GM23338 (cell line): ENCODE results near the gene PRCC. TPM values are rescaled to one million over a fixed set of nuclear protein-coding genes. Genes with fewer than 3 reads are reported as not detected.

Experiments used
- ATAC-seq: fragments of 200-7000 bp; cut with Tn5 transposase; 3 replicates; pipeline ENCODE4 v1.9.1; 2020
- DNase-seq: peaks from one replicate; pipeline ENCODE4 v3.0.0-alpha.2; 2015; ENCODE audit warnings: low spot score
- H2AFZ ChIP-seq: fragments of 200-600 bp; sonication (generic); 2 replicates; pipeline ENCODE4 v1.8.0; 2016; ENCODE audit warnings: antibody characterized with exemption, mild to moderate bottlenecking, moderate library complexity
- H3F3A ChIP-seq: fragments of 200-600 bp; sonication (generic); replicated peaks from 2 replicates; pipeline ENCODE4 v1.8.0; 2017; ENCODE audit warnings: antibody characterized with exemption, mixed run types, low read depth
- H3K27ac ChIP-seq: fragments of 200-600 bp; sonication (generic); 2 replicates; pipeline ENCODE4 v1.6.1; 2016; ENCODE audit warnings: low read depth
- H3K27me3 ChIP-seq: fragments of 200-600 bp; sonication (generic); 2 replicates; pipeline ENCODE4 v1.8.0; 2016; ENCODE audit warnings: mild to moderate bottlenecking, mixed run types, moderate library complexity; ENCODE audit not compliant: insufficient read depth
- H3K36me3 ChIP-seq: fragments of 200-600 bp; sonication (generic); 2 replicates; pipeline ENCODE4 v1.8.0; 2016; ENCODE audit warnings: mild to moderate bottlenecking; ENCODE audit not compliant: insufficient read depth
- H3K4me1 ChIP-seq: fragments of 200-600 bp; sonication (generic); 2 replicates; pipeline ENCODE4 v1.8.0; 2016; ENCODE audit warnings: mild to moderate bottlenecking, moderate library complexity; ENCODE audit not compliant: insufficient read depth
- H3K4me2 ChIP-seq: fragments of 200-600 bp; sonication (generic); 2 replicates; pipeline ENCODE4 v1.7.1; 2017; ENCODE audit warnings: mixed run types
- H3K4me3 ChIP-seq: fragments of 200-600 bp; sonication (generic); 2 replicates; pipeline ENCODE4 v1.6.1; 2016; ENCODE audit warnings: mixed run types
- H3K79me2 ChIP-seq: fragments of 200-600 bp; sonication (generic); replicated peaks from 2 replicates; pipeline ENCODE4 v1.8.0; 2017; ENCODE audit warnings: mild to moderate bottlenecking; ENCODE audit not compliant: insufficient read depth
- H3K9me2 ChIP-seq: fragments of 200-600 bp; sonication (generic); 2 replicates; pipeline ENCODE4 v1.8.0; 2017; ENCODE audit not compliant: insufficient read depth
- H4K20me1 ChIP-seq: fragments of 200-600 bp; sonication (generic); replicated peaks from 2 replicates; pipeline ENCODE4 v1.8.0; 2017; ENCODE audit warnings: mild to moderate bottlenecking; ENCODE audit not compliant: insufficient read depth
- H3K27ac Mint-ChIP-seq: 2 replicates; pipeline ENCODE4 v1.8.0; 2020; ENCODE audit warnings: inconsistent platforms, mild to moderate bottlenecking, moderate library complexity, mixed read lengths
- H3K27me3 Mint-ChIP-seq: 3 replicates; pipeline ENCODE4 v1.8.0; 2022; ENCODE audit warnings: low read depth, mild to moderate bottlenecking, moderate library complexity, mixed read lengths, inconsistent platforms; ENCODE audit not compliant: insufficient read depth, poor library complexity
- H3K36me3 Mint-ChIP-seq: 3 replicates; pipeline ENCODE4 v1.8.0; 2021; ENCODE audit warnings: low read depth, mild to moderate bottlenecking, inconsistent platforms, moderate library complexity, mixed read lengths
- H3K4me1 Mint-ChIP-seq: 3 replicates; pipeline ENCODE4 v1.8.0; 2020; ENCODE audit warnings: mild to moderate bottlenecking, inconsistent platforms, mixed read lengths
- H3K4me3 Mint-ChIP-seq: 3 replicates; pipeline ENCODE4 v1.8.0; 2021; ENCODE audit warnings: moderate library complexity, mild to moderate bottlenecking, inconsistent platforms, mixed read lengths
- H3K9me3 Mint-ChIP-seq: 3 replicates; pipeline ENCODE4 v1.8.0; 2020; ENCODE audit warnings: moderate library complexity, mild to moderate bottlenecking, inconsistent platforms, mixed read lengths
- CTCF ChIP-seq, 2 experiments: fragments of 200-600 bp in 1 of 2; sonication (generic) in 1 of 2; conservative IDR thresholded peaks; 2 replicates each; pipeline versions ENCODE4 v1.5.1 to v1.6.1; 2016 to 2017; ENCODE audit warnings: antibody characterized with exemption in 2 of 2, low read depth in 2 of 2, mild to moderate bottlenecking in 2 of 2, moderate library complexity in 1 of 2
- EZH2phosphoT487 ChIP-seq: fragments of 200-600 bp; sonication (generic); IDR thresholded peaks from one replicate; pipeline ENCODE4 v1.8.1; 2018; ENCODE audit warnings: antibody characterized with exemption; ENCODE audit not compliant: unreplicated experiment
- JUNB ChIP-seq: IDR thresholded peaks from one replicate; pipeline ENCODE4 v1.6.1; 2016; ENCODE audit warnings: antibody characterized with exemption; ENCODE audit not compliant: unreplicated experiment
- POLR2AphosphoS5 ChIP-seq: IDR thresholded peaks from 2 replicates; pipeline ENCODE4 v1.6.1; 2016; ENCODE audit warnings: antibody characterized with exemption, low read depth
- ZNF114 ChIP-seq: fragments of 250-450 bp; sonication (Bioruptor Pico); IDR thresholded peaks from 2 replicates; pipeline ENCODE4 v1.5.0; 2020; ENCODE audit warnings: mild to moderate bottlenecking, moderate library complexity
- ZNF331 ChIP-seq: fragments of 250-450 bp; sonication (Bioruptor Pico); IDR thresholded peaks from 2 replicates; pipeline ENCODE4 v1.5.0; 2020; ENCODE audit warnings: low read depth, mild to moderate bottlenecking, moderate library complexity
- polyA plus RNA-seq: library from polyadenylated mRNA; unstranded; fragments of >200 nt; fragmentation: Nextera tagmentation; extraction: Ambion mirVana; gene quantifications from 2 replicates; pipeline ENCODE4 v1.2.1, GENCODE V29; 2016
- total RNA-seq: library from RNA; depleted of rRNA; stranded (reverse); fragments of >200 nt; shearing (Covaris generic); gene quantifications from 2 replicates; pipeline ENCODE4 v1.2.3, GENCODE V29; 2014

Gene PRCC
- total and polyA plus RNA-seq, 2 experiments from 2014 or later = 66.2 to 72.9 TPM

- peaks cover 7% of the 10 kb centered on the region for H3K36me3 ChIP-seq
- H3K36me3 Mint-ChIP-seq = peaks cover 40% of the 10 kb centered on the region
- no peak for ATAC-seq
- no peak overlapping the region for H3K27ac Mint-ChIP-seq
- H3K4me3 Mint-ChIP-seq = no peak overlapping the region
- no peaks in the 10 kb centered on the region for H3K9me3 Mint-ChIP-seq
- DNase-seq = no peak
- H3K9me2 ChIP-seq = no peaks in the 10 kb centered on the region
- H3K27me3 ChIP-seq = no peaks in the 10 kb centered on the region
- no peak overlapping the region for H3K4me3 ChIP-seq
- peaks cover 31% of the 10 kb centered on the region for H3K4me1 Mint-ChIP-seq
- peaks cover 95% of the 10 kb centered on the region for H3K79me2 ChIP-seq
- no peak overlapping the region for H3K4me2 ChIP-seq
- peaks cover 8% of the 10 kb centered on the region for H3K27me3 Mint-ChIP-seq
- H3F3A ChIP-seq = peaks cover 18% of the 10 kb centered on the region
- H4K20me1 ChIP-seq = peaks cover 76% of the 10 kb centered on the region
- peaks cover 25% of the 10 kb centered on the region for H3K4me1 ChIP-seq
- TF ChIP-seq JUNB (no peak), CTCF (conservative IDR thresholded peaks at IDR 0.05; ENCODE audit: low read depth in 2 of 2) (peak in 1 of 2 experiments; percentile 18; a peak in 1 of 4 replicates)
- H2AFZ ChIP-seq = no peak overlapping the region
- no peak overlapping the region for H3K27ac ChIP-seq
Measured at GRCh38 chr1:156772222-156772621, 4.9 kb downstream of the PRCC start.

GRCh38 chr1:156772728-156773497, 5.6 kb downstream of the PRCC start:
- Mint-ChIP-seq H3K27ac (no peak overlapping the region), H3K27me3 (peaks cover 11% of the 10 kb centered on the region), H3K4me3 (no peak overlapping the region), H3K4me1 (peaks cover 31% of the 10 kb centered on the region), H3K9me3 (no peaks in the 10 kb centered on the region), H3K36me3 (peaks cover 43% of the 10 kb centered on the region)
- no peak for TF ChIP-seq EZH2phosphoT487
- Histone ChIP-seq H3K36me3 (peaks cover 7% of the 10 kb centered on the region), H3K4me3 (no peak overlapping the region), H2AFZ (no peak overlapping the region), H3K27me3 (no peaks in the 10 kb centered on the region), H3K27ac (no peak overlapping the region), H3K9me2 (no peaks in the 10 kb centered on the region), H3K79me2 (peaks cover 100% of the 10 kb centered on the region), H3K4me2 (no peak overlapping the region), H4K20me1 (peaks cover 82% of the 10 kb centered on the region), H3K4me1 (peaks cover 25% of the 10 kb centered on the region), H3F3A (peaks cover 18% of the 10 kb centered on the region)
- no peak for ATAC-seq
- DNase-seq = no peak

GRCh38 chr1:156773607-156774006, 6.3 kb downstream of the PRCC start:
- no peak overlapping the region for H3K4me3 Mint-ChIP-seq

More at GRCh38 chr1:156773607-156774006, 6.3 kb downstream of the PRCC start:
- DNase-seq (no peak), ATAC-seq (no peak)
- Histone ChIP-seq H3K4me2 (no peak overlapping the region), H3K27me3 (no peaks in the 10 kb centered on the region), H3K4me3 (no peak overlapping the region), H3F3A (peaks cover 13% of the 10 kb centered on the region), H3K27ac (no peak overlapping the region), H2AFZ (no peak overlapping the region), H3K9me2 (no peaks in the 10 kb centered on the region), H3K36me3 (peaks cover 7% of the 10 kb centered on the region), H3K79me2 (peaks cover 100% of the 10 kb centered on the region), H4K20me1 (peaks cover 83% of the 10 kb centered on the region), H3K4me1 (peaks cover 22% of the 10 kb centered on the region)
- peaks cover 28% of the 10 kb centered on the region for H3K4me1 Mint-ChIP-seq
- TF ChIP-seq CTCF (conservative IDR thresholded peaks at IDR 0.05; ENCODE audit: low read depth in 2 of 2) (0 out of 4 replicates have a peak, but pooled peaks of 1 of the 2 experiments have one; percentile 20), ZNF114 (no peak), POLR2AphosphoS5 (no peak), EZH2phosphoT487 (no peak), ZNF331 (CRISPR knock-in tag) (no peak)
- H3K9me3 Mint-ChIP-seq = no peaks in the 10 kb centered on the region
- H3K36me3 Mint-ChIP-seq = peaks cover 40% of the 10 kb centered on the region
- peaks cover 11% of the 10 kb centered on the region for H3K27me3 Mint-ChIP-seq
- no peak overlapping the region for H3K27ac Mint-ChIP-seq
